Measurements from ENCODE around the gene SSBP3.

- TF ChIP-seq CTCF (IDR thresholded peaks at IDR 0.05) (no peak), POLR2A (IDR thresholded peaks at IDR 0.05) (no peak)
Observed at GRCh38 chr1:54363925-54364324, 42.3 kb downstream of the SSBP3 start.
